Stimulated activated CD8-positive, alpha-beta memory T cell treated with anti-CD3 and anti-CD28 coated beads, Interleukin-7, amount 100 ng/mL, for 1 hour (primary cell): ENCODE results near the gene SLC35E2B.
"Not testable (repeated sequence)": the region's sequence is repeated elsewhere in the genome, so short reads cannot be mapped to it uniquely, and the experiment has no call there.

ENCODE experiments used
- DNase-seq, 2 donors: peaks; one replicate each; pipeline ENCODE4 v3.0.0-alpha.2; 2020; ENCODE audit warnings: low read depth in 2 of 2

Gene SLC35E2B

DNA sequence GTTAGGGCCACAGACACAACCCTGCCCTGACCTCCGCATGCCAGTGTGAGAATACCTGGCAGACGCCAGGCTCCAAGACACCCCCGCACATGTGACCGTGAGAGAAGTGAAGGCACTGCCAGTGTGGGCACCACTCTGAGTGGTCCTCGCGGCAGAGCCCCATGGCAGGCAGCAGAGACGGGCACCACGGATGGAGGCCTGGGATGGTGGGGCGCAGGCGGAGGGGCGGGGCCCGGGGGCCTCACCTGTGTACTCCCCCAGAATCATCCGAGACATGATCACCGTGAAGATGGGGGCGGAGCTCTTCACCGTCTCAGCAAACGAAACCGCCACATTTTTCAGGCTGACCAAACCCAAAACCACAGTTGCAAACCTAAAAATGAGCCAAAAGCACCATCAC lies 17.4 kb downstream of the SLC35E2B start:
- DNase-seq = not testable (repeated sequence)

DNA sequence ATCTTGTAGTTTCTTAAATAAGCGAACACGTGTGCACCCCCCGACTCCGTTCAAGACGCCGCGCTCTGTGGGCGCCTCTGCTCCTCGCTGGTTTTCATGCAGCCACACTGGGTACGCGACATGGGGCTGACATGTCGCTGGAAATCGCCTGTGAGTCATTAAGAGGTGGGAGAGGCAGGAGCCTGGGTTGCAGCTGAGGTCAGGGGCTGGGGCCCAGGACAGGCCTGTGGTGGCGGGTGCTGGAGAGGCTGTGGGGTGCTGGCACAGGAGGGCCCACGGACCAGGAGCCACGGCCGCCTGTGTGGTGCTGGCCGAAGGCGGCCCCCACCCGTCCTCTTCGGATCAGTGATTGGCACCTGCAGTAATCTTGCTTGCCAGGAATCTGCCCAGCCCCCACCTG lies 17.8 kb downstream of the SLC35E2B start:
- DNase-seq = not testable (repeated sequence)

DNA sequence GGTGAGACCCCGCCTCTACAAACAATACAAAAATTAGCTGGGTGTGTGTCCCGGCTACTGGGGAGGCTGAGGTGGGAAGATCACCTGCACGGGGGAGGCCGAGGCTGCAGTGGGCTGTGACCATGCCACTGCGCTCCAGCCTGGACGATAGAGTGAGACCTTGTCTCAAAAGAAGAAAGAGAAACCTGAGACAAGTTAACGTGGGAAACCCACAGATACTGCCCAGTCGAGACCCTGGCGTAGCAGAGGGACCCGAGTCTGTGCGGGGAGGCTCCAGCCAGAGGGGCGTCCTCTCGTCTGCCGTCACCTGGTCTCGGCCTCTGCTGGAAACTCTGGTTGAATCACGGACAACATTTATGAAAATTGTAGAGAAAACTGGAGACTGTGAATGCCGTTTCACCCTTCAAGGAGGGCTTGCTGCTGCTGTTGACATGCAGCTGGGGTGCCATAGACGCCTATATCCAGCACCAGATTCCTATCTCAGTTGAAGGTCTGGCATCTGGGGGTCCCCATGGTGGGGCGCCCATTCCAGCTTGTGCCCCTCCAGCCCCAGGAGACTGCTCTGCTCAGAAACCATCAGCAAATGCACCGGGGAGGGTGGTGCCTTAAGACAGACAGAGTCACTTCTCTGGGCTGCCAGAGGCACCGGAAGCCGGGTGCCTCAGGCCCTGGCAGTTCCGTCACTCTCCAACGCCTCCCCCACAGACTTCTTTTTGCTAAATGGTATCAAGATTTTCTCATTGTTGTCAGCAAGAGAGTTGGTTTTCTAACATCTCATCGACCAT lies 20.2 kb downstream of the SLC35E2B start:
- DNase-seq = no peak

DNA sequence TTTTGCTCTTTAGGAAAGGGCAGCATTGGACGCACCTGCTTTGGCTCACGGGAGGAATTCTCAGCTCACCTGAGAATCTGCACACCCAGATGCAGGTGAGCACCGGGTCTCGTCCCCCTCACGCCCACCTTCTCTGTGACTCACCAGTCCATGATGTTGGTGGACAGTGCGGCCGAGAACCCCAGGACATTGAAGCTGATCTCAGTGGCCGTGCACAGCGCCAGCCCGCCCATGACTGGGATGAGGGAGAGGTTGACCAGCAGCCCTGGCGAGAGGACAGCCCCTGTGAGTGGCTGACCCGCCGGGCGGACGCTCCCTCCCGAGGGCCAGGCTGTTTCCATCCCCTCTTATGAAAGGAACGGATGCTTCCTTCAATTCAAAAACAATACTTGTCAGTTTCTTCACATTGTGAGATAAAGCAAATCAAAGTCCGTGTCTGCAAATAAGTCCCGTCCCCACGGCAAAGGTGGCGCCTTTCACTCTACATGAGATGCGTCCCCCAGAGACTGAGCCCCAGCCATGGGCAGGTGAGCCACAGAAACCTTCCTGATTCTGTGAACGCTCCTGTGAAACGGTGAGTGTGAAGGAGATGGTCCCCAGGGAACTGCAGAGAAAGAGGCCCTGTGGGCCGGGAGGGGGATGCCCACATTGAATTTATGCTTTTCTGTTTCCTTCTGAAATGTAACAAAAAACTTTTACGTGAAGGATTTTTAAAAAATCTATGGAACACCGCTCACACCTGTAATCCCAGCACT lies 21.1 kb downstream of the SLC35E2B start:
- DNase-seq = no peak

DNA sequence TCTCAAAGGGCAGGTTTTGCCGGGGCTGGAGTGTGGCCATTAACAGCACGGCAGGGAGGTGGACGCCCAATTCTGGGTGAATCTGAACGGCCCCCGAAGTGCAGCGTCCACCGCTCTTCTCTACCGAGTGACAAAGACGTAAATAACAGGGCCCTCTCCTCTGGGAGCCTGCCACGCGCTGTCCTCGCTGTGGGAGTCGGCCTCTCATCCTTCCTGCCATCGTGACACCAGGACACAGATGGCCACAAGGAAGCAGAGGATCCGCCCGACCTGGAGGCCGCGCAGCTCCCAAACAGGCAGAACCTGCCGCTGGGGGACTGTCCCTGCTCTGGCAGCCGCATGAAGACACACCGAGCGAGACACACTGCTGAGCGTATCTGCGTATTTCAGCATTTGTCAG lies 21.7 kb downstream of the SLC35E2B start:
- no peak for DNase-seq

DNA sequence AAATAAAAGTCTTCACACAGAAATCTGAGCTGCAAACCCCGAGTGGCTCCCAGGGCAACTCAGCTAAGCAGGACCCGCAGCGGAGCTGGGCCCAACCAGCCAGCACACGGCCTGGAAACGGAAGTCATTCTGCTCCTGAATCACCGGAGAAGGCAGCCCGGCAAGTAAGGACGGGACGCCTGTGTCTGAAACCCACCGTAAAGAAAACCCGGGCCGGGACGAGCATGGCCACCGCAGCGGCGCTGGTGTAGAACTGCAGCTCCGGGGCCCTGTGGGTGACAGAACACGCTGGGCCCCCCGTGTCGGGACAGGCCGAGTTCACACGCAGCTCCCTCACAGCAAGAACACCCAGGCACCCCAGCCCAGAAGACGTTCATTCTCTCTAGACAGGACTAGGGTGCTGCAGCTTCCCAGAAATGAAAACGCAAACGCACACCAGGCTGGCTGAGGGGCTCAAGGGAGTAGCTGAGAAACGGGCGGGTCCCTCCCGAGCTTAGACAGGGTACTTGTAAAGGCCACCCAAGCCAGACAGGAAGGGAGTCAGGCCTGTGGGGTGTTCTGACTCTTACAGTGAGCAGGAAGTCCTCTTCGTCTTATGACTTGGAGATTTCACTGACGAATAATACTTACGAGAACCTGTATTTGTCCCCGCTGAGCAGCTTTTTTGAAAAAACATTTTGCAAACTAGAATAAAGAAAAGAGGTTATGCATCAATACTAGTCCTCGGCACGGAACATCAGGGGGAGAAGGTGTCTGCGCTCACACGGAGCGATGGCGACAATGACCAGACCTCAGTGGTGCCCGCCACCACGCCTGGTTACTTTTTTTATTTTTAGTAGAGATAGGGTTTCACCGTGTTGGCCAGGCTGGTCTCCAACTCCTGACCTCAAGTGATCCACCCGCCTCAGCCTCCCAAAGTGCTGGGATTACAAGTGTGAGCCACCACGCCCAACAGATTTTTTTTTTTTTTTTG lies 22.8 kb downstream of the SLC35E2B start:
- no peak for DNase-seq

DNA sequence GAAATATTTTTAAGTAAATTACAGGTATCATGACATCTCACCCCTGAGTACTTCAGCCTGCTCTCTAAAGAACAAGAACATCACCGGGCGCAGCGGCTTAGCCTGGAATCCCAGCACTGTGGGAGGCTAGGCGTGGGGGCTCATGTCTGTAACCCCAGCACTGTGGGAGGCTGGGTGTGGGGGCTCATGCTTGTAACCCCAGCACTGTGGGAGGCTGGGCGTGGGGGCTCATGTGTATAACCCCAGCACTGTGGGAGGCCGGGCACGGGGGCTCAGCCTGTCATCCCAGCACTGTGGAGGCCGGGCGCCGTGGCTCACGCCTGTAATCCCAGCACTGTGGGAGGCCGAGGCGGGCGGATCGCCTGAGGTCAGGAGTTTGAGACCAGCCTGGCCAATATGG lies 26.1 kb downstream of the SLC35E2B start:
- no peak for DNase-seq

DNA sequence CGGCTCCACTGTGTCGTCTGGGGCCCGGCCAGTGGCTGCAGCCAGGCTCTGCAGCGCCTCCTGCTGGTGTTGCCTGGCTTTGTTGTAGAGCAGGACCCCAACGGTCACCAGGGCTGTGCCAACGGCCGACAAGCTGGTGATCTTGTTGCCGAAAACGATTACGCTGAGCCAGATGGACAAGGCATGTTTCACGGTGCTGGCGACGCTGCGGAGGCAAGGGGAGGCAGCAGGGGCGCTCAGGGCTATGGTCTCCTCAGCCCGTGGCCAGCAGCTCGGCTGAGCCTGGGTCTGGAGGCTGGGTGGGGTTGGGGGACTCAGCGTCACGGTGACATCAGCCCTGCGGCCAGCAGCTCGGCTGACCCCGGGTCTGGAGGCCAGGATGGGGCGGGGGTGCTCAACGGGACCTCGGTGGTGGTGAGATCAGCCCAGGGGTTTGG lies 26.8 kb downstream of the SLC35E2B start:
- no peak for DNase-seq

DNA sequence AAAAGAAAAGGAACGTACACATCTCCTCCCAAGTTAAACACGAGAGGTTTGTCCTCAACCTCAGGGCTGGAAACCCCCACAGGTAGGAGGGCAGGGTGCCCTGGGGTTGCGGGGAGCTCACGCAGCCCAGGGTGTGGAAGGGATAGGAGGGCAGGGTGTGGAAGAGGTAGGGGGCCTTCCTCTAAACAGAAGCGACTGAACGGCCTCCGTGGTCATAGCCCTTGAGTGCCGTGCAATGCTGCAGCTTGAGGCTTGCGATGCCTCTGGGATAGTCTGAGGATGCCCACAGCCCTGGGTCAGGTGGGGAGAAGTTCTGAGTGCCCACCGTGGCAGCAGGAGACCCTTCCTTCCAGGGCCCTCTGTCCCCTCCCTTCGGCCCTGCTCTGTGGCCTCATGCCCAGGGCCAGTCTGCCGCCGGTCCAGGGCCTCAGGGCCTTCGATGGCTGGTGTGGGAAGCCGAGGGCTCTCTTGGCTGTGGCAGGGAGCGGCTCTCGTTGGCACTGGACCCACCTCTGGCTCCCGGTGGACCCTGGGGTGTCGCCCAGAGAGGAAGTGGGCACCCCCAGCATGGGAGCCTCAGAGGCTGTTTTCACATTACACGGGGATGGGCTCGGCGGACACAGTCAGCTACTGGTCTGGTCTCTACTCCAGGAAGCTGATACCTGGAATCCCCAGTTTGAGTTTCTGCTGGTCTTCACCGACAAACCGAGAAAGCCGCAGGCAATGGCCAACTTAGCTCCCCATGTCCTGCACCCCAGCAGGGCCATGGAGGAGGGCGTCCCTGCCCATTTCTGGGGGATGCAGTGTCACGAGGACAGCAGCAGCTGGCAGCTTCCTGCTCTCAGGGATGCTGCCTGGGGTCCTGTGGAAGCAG lies 27.4 kb downstream of the SLC35E2B start:
- DNase-seq = no peak

DNA sequence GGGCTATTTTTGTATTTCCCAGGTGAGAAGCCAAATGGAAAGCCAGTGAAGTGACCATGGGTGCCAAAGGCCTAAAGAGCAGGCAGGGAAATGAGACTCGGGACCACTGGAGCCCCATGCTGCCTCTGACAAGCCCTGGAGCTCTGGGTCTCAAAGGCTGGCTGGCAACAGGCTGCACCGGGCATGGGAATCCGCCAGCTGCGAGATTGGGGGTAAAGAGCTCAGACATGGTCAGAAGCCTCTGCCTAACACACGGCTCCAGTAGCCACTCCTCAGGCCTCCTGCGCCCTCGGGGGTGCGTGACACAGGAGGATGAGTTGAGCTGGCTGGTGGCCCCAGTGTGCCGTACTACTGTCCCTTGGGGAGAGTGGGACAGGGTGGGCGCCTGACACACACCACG lies 28.3 kb downstream of the SLC35E2B start:
- DNase-seq = not testable (repeated sequence)

DNA sequence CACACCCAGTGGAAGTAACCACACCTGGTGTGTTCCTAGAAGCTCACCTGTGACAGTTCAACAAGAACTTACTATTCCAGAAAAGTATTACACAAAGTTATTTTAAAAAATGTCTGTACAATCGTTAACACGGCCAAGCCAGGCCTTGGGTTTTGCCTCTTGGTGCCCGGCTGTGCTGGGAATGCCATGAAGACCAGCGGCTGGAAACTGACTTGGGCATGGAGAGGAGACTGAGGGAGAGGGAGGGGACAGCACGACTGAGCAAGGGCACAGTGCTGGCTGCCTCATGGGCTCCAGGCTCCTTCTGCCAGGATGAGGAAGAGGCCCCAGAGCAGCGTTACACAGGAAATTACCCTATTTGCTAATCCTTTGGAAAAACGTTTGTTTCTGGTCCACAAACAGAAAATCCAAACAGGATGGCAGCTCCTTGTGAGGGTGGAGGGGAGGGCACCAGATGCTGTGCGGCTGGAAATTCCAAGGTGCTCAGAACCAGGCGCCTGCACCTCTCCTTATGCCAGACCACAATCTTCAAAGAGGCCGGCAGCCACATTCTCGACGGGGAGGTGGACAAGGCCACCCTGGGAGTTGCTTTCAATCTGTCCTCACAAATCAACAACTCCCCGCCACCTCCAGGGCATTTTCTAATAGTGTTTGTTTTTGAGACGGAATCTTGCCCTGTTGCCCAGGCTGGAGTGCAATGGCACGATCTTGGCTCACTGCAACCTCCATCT lies 29.6 kb downstream of the SLC35E2B start:
- DNase-seq = not testable (repeated sequence)

DNA sequence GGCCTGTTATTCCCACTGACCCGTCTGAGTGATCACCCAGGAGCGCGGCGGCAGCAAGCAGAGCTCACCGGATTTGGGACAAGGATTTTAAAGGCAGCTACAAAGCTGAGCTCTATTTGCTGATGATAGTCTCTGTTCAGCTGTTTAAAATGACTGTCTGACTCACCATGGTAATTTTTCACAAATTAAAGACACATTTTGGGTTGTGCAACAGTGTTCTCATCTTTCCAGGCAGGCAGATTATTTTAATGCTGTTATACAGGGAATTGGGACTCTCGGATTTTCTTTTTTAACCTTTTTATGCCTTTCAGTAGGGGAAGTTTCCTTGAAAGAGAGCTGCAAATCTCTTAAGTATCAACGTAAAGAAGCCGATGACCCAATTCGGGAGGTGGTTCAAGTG lies 30.2 kb downstream of the SLC35E2B start:
- DNase-seq = not testable (repeated sequence)

DNA sequence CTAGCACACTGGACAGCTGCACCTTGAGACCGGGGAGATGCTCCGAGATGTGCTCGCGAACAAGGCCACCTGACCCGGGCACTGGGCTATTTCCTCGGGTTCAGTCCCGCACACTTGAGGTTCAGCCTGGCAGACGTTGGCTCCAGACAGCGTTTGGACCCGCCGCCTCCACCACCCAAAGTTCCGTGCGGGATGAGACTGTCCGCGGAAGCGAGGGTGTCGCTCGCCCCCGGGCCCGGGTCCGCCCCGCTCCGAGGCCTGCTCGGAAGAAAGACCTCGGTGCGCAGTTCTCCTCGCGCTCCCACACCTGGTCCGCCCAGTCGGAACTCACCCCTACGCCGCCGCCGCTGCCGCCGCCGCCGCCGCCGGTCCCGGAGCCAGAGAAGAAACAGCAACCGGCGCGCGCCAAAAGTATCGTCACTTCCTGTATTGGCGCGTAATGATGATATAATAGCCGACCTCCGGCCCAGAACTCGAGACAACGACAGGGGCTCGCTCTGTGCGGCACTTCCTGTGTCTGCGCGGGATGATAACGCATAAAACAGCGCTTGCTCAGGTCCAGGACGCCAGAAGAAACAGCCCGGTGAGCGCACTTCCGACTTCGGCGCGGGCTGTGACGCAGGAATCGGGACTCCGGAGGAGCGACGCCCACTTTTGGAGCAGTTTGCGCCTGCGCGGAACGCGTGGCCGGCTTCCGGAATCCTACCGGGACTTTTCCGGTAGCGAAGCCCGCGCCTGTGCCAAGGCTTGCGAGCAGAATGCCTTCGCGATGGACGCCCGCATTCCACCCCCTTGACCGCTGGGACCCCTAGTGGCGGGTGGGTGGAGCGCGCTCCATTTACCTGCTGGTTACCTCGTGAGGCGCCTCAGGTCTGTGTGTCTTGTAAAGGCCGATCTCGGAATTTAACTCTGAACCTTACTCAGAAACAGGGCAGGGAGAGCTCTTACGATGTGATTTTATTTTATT lies 33.7 kb downstream of the SLC35E2B start, which contains the start of gene CDK11B:
Gene CDK11B, minus strand, starts transcription at position 422 of the 967 bp plus-strand sequence. CDS start 1,519 bp downstream, outside the sequence.
- DNase-seq = peak; percentile 90 to 96

DNA sequence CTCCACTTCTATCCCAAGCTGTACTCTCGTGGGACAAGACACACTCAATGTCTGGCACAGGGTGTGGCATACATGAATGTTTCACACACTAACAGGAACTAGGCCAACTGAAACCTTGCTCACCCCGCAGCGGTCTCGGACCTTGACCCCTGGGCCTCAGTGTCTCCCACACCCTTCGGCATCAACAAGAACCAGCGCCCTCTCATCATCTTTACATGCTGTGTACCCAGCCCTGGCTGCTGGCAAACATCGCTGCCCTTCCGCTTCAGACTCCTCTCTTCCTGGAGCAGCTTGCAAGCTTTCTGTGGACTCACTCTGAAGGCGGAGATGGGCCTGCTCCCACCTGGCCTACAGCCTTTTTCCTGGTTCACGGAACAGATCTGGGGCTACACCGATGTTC lies 44.3 kb downstream of the SLC35E2B start:
- DNase-seq = not testable (repeated sequence)

DNA sequence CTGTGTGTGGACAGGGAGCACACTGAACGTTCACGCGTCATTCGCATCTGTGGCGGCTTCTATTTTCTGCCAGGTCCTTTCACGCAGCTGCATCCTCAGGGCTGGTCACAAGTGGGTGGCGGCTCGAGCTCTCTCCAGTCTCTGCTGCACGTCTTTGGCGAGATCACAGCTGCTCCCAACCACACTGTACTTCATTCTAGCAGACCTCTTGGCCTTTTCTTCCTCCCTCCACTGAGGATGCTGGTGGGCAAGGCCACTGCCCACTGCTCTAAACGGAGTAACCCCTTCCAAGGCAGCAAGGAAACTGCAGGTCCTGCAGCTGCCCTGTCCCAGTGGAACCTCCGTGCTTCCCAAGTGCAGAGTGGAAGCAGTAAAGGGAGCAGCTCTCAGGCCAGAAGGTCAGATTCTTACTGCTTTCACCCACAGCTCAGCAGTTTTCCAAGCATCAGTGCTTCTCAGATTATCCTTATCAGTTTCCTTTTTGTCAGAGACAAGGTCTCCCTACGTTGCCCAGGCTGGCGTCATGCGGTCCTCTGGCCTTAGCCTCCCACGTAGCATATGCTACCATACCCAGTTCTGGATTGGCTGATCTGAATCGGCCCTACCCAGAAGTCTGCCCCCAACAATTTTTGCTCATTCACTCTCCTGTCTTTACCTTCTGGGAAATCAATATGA lies 44.9 kb downstream of the SLC35E2B start:
- not testable (repeated sequence) for DNase-seq

DNA sequence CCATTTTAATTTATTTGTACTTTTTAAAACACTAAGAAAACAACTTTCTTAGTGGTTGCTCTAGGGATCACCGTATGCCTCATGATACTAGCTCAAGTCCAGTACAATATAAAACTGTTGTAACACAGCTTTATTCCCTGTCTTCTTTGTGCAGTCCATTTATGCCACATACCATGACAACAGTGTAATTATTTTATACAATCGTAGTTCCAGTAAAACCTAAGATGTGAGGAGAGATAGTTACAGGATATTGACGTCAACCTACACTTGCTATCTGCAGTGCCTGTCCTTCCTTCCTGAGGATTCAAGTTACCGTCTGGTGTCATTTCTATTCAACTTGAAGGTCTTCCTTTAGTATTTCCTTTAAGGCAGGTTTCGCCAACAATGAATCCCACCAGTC lies 46.3 kb downstream of the SLC35E2B start:
- not testable (repeated sequence) for DNase-seq

DNA sequence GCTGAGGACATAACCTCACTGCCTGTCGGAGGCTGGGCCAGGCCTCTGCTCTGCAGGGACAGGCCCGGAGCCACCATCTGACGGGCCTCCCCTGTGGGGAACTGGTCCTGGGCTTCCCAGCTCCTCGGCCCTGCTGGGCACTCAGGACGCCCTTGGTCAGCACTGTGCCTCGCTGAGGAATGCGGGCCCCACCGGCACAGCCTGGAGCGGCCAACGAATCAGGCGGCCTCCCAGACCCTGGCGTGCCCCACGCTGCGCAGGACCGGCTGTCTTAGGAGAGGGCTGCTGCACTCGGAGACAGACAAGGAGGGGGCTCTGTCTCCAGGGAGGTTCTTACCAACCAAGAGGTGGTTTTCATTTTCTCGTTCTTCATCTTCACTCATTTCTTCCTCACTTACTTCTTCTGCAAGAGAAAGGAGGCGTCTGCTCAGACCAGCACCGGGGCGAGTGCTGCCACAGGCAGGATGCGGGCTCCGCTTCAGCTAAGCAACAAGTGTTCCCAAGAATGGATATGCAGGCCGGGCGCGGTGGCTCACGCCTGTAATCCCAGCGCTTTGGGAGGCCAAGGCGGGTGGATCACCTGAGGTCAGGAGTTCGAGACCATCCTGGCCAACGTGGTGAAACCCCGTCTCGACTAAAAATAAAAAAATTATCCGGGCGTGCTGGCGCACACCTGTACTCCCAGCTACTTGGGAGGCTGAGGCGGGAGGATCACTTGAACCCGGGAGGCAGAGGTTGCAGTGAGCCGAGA lies 51.7 kb downstream of the SLC35E2B start:
- DNase-seq = not testable (repeated sequence)
